NT2/D1 (cell line): ENCODE results near the gene SLC24A4.

Experiments used
- DNase-seq: peaks from one replicate; pipeline ENCODE4 v3.0.0-alpha.2; 2011; ENCODE audit warnings: low read depth, low spot score
- H3K27me3 ChIP-seq: 2 replicates; pipeline ENCODE4 v1.6.0; 2011; ENCODE audit warnings: mild to moderate bottlenecking; ENCODE audit not compliant: insufficient read length, insufficient read depth
- H3K36me3 ChIP-seq: 2 replicates; pipeline ENCODE4 v1.6.1; 2011; ENCODE audit warnings: mild to moderate bottlenecking, low read length, mixed read lengths; ENCODE audit not compliant: insufficient read depth, insufficient read length
- H3K4me1 ChIP-seq: 2 replicates; pipeline ENCODE4 v1.5.1; 2011; ENCODE audit not compliant: insufficient read depth, insufficient read length
- H3K4me3 ChIP-seq: 2 replicates; pipeline ENCODE4 v1.5.1; 2011; ENCODE audit warnings: low read depth; ENCODE audit not compliant: insufficient read length
- H3K9ac ChIP-seq: 2 replicates; pipeline ENCODE4 v1.6.0; 2011; ENCODE audit warnings: low read depth; ENCODE audit not compliant: insufficient read length
- H3K9me3 ChIP-seq: 2 replicates; pipeline ENCODE4 v1.5.1; 2011; ENCODE audit warnings: mild to moderate bottlenecking, low read length; ENCODE audit not compliant: insufficient read depth
- SUZ12 ChIP-seq: IDR thresholded peaks from 2 replicates; pipeline ENCODE4 v1.6.1; 2011; ENCODE audit not compliant: insufficient read length, insufficient read depth; ENCODE audit errors: extremely low read depth
- YY1 ChIP-seq: IDR thresholded peaks from 2 replicates; pipeline ENCODE4 v1.6.1; 2011; ENCODE audit not compliant: insufficient read length, insufficient read depth
- ZNF274 ChIP-seq: IDR thresholded peaks from 2 replicates; pipeline ENCODE4 v1.6.1; 2011; ENCODE audit warnings: mild to moderate bottlenecking, low read depth, low read length

The SLC24A4 gene

GRCh38 chr14:92413379-92413778, 90.4 kb downstream of the SLC24A4 start:
- H3K4me1 ChIP-seq: no peaks in the 10 kb centered on the region
- no peaks in the 10 kb centered on the region for H3K9me3 ChIP-seq
- no peak for DNase-seq
- H3K4me3 ChIP-seq: no peak overlapping the region
- TF ChIP-seq SUZ12: no peak
- no peak for TF ChIP-seq ZNF274
- no peak for TF ChIP-seq YY1
- no peak overlapping the region for H3K9ac ChIP-seq
- H3K36me3 ChIP-seq: no peaks in the 10 kb centered on the region
- H3K27me3 ChIP-seq: no peaks in the 10 kb centered on the region

GRCh38 chr14:92414690-92415445, 91.9 kb downstream of the SLC24A4 start:
- Histone ChIP-seq H3K4me1 (no peaks in the 10 kb centered on the region), H3K9me3 (no peaks in the 10 kb centered on the region), H3K36me3 (no peaks in the 10 kb centered on the region)

GRCh38 chr14:92415969-92416368, 93.0 kb downstream of the SLC24A4 start:
- no peak for TF ChIP-seq ZNF274
- TF ChIP-seq SUZ12: no peak
- TF ChIP-seq YY1: no peak
- Histone ChIP-seq H3K9me3 (no peaks in the 10 kb centered on the region), H3K4me1 (no peaks in the 10 kb centered on the region), H3K36me3 (no peaks in the 10 kb centered on the region), H3K27me3 (no peaks in the 10 kb centered on the region), H3K4me3 (no peak overlapping the region), H3K9ac (no peak overlapping the region)
- no peak for DNase-seq

More at GRCh38 chr14:92414690-92415445, 91.9 kb downstream of the SLC24A4 start:
- no peak overlapping the region for H3K9ac ChIP-seq
- no peak for DNase-seq
- TF ChIP-seq ZNF274: no peak
- TF ChIP-seq SUZ12: no peak
- TF ChIP-seq YY1: no peak
- H3K27me3 ChIP-seq: no peaks in the 10 kb centered on the region
- H3K4me3 ChIP-seq: no peak overlapping the region

- no peaks in the 10 kb centered on the region for H3K4me1 ChIP-seq
- DNase-seq: no peak
- H3K9me3 ChIP-seq: no peaks in the 10 kb centered on the region
- no peak overlapping the region for H3K4me3 ChIP-seq
- no peak overlapping the region for H3K9ac ChIP-seq
- no peaks in the 10 kb centered on the region for H3K36me3 ChIP-seq
- no peaks in the 10 kb centered on the region for H3K27me3 ChIP-seq
- TF ChIP-seq SUZ12: no peak
- TF ChIP-seq ZNF274: no peak
- no peak for TF ChIP-seq YY1
Measured at GRCh38 chr14:92416544-92416943, 93.6 kb downstream of the SLC24A4 start.

GRCh38 chr14:92417759-92418158, 94.8 kb downstream of the SLC24A4 start:
- H3K4me1 ChIP-seq: no peaks in the 10 kb centered on the region
- H3K27me3 ChIP-seq: no peaks in the 10 kb centered on the region
- H3K36me3 ChIP-seq: no peaks in the 10 kb centered on the region
- H3K9me3 ChIP-seq: no peaks in the 10 kb centered on the region
- no peak overlapping the region for H3K4me3 ChIP-seq
- TF ChIP-seq YY1 (no peak), ZNF274 (no peak), SUZ12 (no peak)
- no peak for DNase-seq
- no peak overlapping the region for H3K9ac ChIP-seq

- Histone ChIP-seq H3K4me3 (no peak overlapping the region), H3K4me1 (no peaks in the 10 kb centered on the region), H3K36me3 (no peaks in the 10 kb centered on the region), H3K27me3 (no peaks in the 10 kb centered on the region), H3K9me3 (no peaks in the 10 kb centered on the region), H3K9ac (no peak overlapping the region)
- DNase-seq: no peak
- TF ChIP-seq SUZ12 (no peak), ZNF274 (no peak), YY1 (no peak)
Measured at GRCh38 chr14:92421751-92422150, 98.8 kb downstream of the SLC24A4 start.

- no peaks in the 10 kb centered on the region for H3K36me3 ChIP-seq
- no peaks in the 10 kb centered on the region for H3K4me1 ChIP-seq
- TF ChIP-seq SUZ12 (no peak), ZNF274 (no peak), YY1 (no peak)
- no peaks in the 10 kb centered on the region for H3K9me3 ChIP-seq
- no peak overlapping the region for H3K9ac ChIP-seq
- H3K27me3 ChIP-seq: no peaks in the 10 kb centered on the region
- no peak overlapping the region for H3K4me3 ChIP-seq
- DNase-seq: no peak
Measured at GRCh38 chr14:92425101-92425500, 102.1 kb downstream of the SLC24A4 start.
